ENCODE measurements around the gene SGK2.
A peak's percentile ranks its signal among the peaks of the same experiment; 100 is the strongest.

DNA sequence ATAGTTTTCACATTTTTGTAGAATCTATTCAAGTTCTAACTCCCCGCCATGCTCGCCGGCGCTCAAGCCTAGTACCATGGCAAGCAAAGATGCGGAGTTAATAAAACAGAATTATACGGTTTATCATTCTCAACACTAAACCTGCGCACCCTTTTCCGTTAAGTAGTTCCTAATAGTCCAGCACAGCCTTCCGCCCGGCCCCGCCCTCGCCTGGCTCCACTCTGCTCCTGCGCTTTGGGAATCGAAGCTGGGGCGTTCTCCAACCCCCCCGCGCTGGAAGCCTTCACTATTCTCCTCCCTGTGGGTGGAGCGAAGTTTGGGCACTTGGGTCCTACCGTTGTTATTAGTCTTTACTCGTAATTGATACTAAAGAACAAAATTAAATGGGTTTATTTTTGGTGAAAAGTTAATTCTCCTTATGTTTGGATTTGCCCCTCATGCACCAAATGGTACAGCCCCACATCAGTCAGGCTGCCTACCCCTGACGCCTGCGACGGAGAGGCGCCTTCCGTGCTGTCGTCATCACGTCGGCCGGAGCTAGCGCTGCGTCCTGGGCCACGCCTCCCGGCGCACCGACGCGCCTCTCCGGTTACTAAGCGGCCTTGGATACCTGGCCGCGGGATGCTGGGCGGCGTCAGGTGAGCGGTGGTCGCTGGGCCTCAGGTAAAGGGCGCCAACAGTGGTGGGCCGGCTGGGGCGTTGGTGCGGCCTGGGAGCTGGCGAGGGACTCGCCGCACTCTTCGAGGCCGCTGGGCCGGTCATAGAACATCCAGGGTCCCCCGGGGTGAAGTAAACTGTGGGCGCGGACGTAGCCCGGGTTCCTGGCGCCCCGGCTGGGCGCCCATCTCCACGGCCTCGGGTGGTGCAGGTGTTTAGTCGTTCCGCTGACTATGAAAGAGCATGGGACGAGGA is 31.8 kb downstream of the SGK2 start, which contains the start of gene IFT52:
- TF ChIP-seq REST (IDR thresholded peaks at IDR 0.05; ENCODE audit: insufficient read depth in 1 of 2, low read depth in 2 of 2, low read length in 2 of 2) (no peak), POLR2AphosphoS5 (IDR thresholded peaks at IDR 0.05; ENCODE audit: low read depth, low read length) (peak; percentile 51; the same call in 1 of the 2 replicates), TAF1 (IDR thresholded peaks at IDR 0.05; ENCODE audit: borderline replicate concordance, insufficient read depth, low read length) (no peak; the same call in 1 of the 2 replicates), SIN3A (IDR thresholded peaks at IDR 0.05; ENCODE audit: borderline replicate concordance, insufficient read depth, low read length) (peak; percentile 10; the same call in 1 of the 2 replicates), FOXP2 (optimal IDR thresholded peaks at IDR 0.05; ENCODE audit: borderline replicate concordance, extremely low read depth, extremely low read length, insufficient read depth) (peak; percentile 52)
